Karpas-422 (cell line): ENCODE data around the gene GJD3. TPM values are rescaled to one million over a fixed set of nuclear protein-coding genes. Genes with fewer than 3 reads are reported as not detected.
"Not testable (repeated sequence)": the region's sequence is repeated elsewhere in the genome, so short reads cannot be mapped to it uniquely, and the experiment has no call there.

Experiments
- DNase-seq: peaks from one replicate; pipeline ENCODE4 v3.0.0-alpha.2; 2015
- H2AFZ ChIP-seq: fragments of 200-600 bp; sonication (generic); 2 replicates; pipeline ENCODE4 v1.6.1; 2014; ENCODE audit warnings: antibody characterized with exemption, low read length, mixed read lengths
- H3K27ac ChIP-seq: fragments of 200-600 bp; sonication (generic); 2 replicates; pipeline ENCODE4 v1.5.1; 2014; ENCODE audit warnings: mild to moderate bottlenecking, low read length, moderate library complexity
- H3K27me3 ChIP-seq: fragments of 200-600 bp; sonication (generic); 2 replicates; pipeline ENCODE4 v1.6.1; 2014; ENCODE audit warnings: low read length, mixed read lengths
- H3K36me3 ChIP-seq: fragments of 200-600 bp; sonication (generic); 2 replicates; pipeline ENCODE4 v1.6.1; 2014; ENCODE audit warnings: low read length, mixed read lengths; ENCODE audit not compliant: insufficient read depth
- H3K4me1 ChIP-seq: fragments of 200-600 bp; sonication (generic); 2 replicates; pipeline ENCODE4 v1.6.1; 2014; ENCODE audit warnings: mild to moderate bottlenecking, low read length, mixed read lengths
- H3K4me2 ChIP-seq: fragments of 200-600 bp; sonication (generic); 2 replicates; pipeline ENCODE4 v1.6.1; 2014; ENCODE audit warnings: low read length, low read depth, mild to moderate bottlenecking; ENCODE audit not compliant: poor library complexity, severe bottlenecking
- H3K4me3 ChIP-seq: fragments of 200-600 bp; sonication (generic); 2 replicates; pipeline ENCODE4 v1.5.1; 2014; ENCODE audit warnings: mild to moderate bottlenecking, antibody characterized with exemption, low read length, mixed read lengths
- H3K79me2 ChIP-seq: fragments of 200-600 bp; sonication (generic); 2 replicates; pipeline ENCODE4 v1.6.1; 2014; ENCODE audit warnings: mild to moderate bottlenecking, low read length, mixed read lengths
- H3K9ac ChIP-seq: fragments of 200-600 bp; sonication (generic); 2 replicates; pipeline ENCODE4 v1.6.0; 2014; ENCODE audit warnings: low read length
- H3K9me2 ChIP-seq: fragments of 200-600 bp; sonication (generic), shearing (Covaris generic); replicated peaks from 2 replicates; pipeline ENCODE4 v1.6.0; 2014; ENCODE audit warnings: mild to moderate bottlenecking, low read length, moderate library complexity; ENCODE audit not compliant: insufficient read depth
- H3K9me3 ChIP-seq: fragments of 300-700, 200-600 bp; sonication (generic); 2 replicates; pipeline ENCODE4 v1.6.1; 2014; ENCODE audit warnings: low read length, mixed read lengths
- H4K20me1 ChIP-seq: fragments of 200-600 bp; sonication (generic); 2 replicates; pipeline ENCODE4 v1.6.1; 2014; ENCODE audit warnings: mild to moderate bottlenecking, antibody characterized with exemption, low read length, low read depth; ENCODE audit not compliant: insufficient read depth
- total RNA-seq: library from RNA; depleted of rRNA; stranded (reverse); fragments of >200 nt; shearing (Covaris generic); gene quantifications from 2 replicates; pipeline ENCODE4 v1.2.3, GENCODE V29; 2014; ENCODE audit warnings: low replicate concordance; rRNA removed

GJD3 gene
- not detected in 2 replicates for total RNA-seq

DNA sequence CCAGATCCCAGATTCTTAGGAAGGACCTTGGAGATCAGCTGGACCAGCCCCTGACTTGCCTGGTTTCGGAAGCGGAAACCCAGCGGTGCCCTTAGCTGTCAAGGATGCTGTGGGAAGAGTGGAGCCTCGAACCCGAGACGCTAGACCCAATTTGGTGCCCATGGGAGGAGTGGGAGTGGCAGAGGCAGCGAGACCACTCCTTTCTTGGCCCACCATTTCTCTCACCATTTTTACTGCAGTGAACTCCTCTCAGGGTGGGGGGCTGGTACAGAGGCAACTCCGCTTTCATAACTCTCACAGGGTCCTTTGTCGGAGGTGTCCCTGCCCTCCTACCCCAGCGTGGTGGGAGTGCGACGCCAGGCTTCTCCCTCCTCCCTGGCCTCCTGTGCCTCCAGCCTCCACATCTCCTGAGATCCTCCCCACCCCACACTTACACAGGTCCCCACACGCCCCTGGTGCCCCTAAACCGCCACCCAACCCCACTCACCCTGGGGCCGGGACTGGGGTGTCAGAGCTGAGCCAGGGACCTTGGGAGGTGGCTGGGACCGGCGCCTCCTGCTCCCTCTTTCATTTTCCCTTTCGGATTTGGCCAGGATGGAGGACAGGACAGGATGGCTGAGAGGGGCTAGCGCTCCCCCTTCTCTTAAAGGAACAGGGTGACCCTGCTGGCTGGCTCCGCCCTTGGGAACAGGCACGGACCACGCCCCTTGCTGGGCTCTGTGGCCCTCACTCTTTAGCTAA lies at the start of gene GJD3:
GJD3 (minus strand) TSS at position 617 of the 741 bp plus-strand sequence. CDS start 922 bp downstream, outside the sequence.
- Histone ChIP-seq H3K79me2 (no peaks in the 10 kb centered on the region), H3K4me2 (no peak within 1 kb of the TSS), H3K9ac (no peak within 1 kb of the TSS), H3K36me3 (no peaks in the 10 kb centered on the region), H3K4me1 (peaks cover 6% of the 10 kb centered on the region), H3K27ac (no peak within 1 kb of the TSS), H3K4me3 (no peak within 1 kb of the TSS), H3K9me3 (no peaks in the 10 kb centered on the region), H3K27me3 (no peaks in the 10 kb centered on the region), H4K20me1 (0 out of 2 replicates have a peak, but pooled peaks cover 5% of the 10 kb centered on the region), H2AFZ (no peak within 1 kb of the TSS), H3K9me2 (no peaks in the 10 kb centered on the region)
- DNase-seq: no peak

DNA sequence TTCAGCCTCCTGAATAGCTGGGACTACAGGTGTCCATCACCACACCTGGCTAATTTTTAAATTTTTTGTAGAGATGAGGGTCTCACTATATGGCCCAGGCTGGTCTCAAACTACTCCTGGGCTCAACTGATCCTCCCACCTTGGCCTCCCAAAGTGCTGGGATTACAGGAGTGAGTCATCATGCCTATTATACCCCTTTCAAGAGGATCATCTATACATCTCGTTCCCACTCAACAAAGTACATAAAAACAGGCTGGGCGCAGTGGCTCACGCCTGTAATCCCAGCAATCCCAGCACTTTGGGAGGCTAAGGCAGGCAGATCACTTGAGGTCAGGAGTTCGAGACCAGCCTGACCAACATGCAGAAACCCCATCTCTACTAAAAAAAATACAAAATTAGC lies 49.8 kb upstream of the GJD3 start:
- not testable (repeated sequence) for H3K9me2 ChIP-seq, H3K4me2 ChIP-seq, H3K9me3 ChIP-seq, H3K27me3 ChIP-seq, H2AFZ ChIP-seq, H3K4me3 ChIP-seq, H3K9ac ChIP-seq, H4K20me1 ChIP-seq, DNase-seq, H3K27ac ChIP-seq
- peaks cover 18% of the 10 kb centered on the region for H3K4me1 ChIP-seq
- H3K36me3 ChIP-seq: peaks cover 55% of the 10 kb centered on the region
- peaks cover 35% of the 10 kb centered on the region for H3K79me2 ChIP-seq

- peaks cover 64% of the 10 kb centered on the region for H3K36me3 ChIP-seq
- H3K27ac ChIP-seq: no peak overlapping the region
- H3K4me2 ChIP-seq: no peak overlapping the region
- H3K4me3 ChIP-seq: no peak overlapping the region
- H2AFZ ChIP-seq: no peak overlapping the region
- no peaks in the 10 kb centered on the region for H3K9me3 ChIP-seq
- no peaks in the 10 kb centered on the region for H4K20me1 ChIP-seq
- H3K4me1 ChIP-seq: peaks cover 14% of the 10 kb centered on the region
- no peak for DNase-seq
- peaks cover 38% of the 10 kb centered on the region for H3K79me2 ChIP-seq
- no peak overlapping the region for H3K9ac ChIP-seq
- H3K9me2 ChIP-seq: no peaks in the 10 kb centered on the region
- H3K27me3 ChIP-seq: no peaks in the 10 kb centered on the region
Measured at GRCh38 chr17:40412880-40413279, 48.3 kb upstream of the GJD3 start.

DNA sequence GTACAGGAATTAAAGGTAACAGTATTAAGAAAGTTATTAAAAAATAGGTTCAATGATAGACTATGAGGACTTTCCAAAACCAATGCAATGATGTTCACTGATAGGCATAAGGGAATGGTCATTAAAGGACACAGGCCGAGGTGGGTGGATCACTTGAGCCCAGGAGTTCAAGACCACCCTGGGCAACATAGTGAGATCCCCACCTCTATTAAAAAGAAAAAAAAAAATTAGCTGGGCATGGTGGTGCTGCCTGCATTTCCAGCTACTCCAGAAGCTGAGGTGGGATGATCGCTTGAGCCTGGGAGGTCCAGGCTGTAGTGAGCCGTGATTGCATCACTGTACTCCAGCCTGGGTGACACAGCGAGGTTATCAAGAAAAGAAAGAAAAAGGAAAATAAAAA lies 47.3 kb upstream of the GJD3 start:
- no peak for DNase-seq
- Histone ChIP-seq H3K9me2 (no peaks in the 10 kb centered on the region), H4K20me1 (no peaks in the 10 kb centered on the region), H3K27me3 (no peaks in the 10 kb centered on the region), H3K36me3 (peaks cover 73% of the 10 kb centered on the region), H3K9ac (no peak overlapping the region), H3K4me2 (no peak overlapping the region), H2AFZ (no peak overlapping the region), H3K4me1 (peaks cover 14% of the 10 kb centered on the region), H3K79me2 (peaks cover 29% of the 10 kb centered on the region), H3K4me3 (no peak overlapping the region), H3K27ac (no peak overlapping the region), H3K9me3 (no peaks in the 10 kb centered on the region)

DNA sequence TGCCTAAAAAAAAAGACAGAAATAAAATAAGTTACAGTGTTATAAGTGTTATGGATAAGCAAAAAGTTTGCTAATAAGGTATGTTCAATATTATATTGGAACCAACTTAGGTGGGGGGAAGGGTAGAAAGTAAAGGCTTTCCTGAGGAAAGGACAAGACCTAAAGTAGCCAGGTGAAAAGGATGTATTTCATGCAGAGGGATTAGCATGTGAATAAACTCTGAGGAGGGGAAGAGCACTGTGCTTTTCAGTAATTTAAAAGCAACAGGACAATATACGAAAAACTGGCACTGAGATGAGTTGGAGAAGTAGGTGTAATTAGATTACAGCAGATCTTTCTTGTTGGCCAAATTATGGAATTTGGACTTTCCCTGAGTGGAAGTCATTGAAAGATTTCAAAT lies 45.5 kb upstream of the GJD3 start:
- Histone ChIP-seq H3K79me2 (peaks cover 12% of the 10 kb centered on the region), H3K9ac (no peak overlapping the region), H3K4me3 (no peak overlapping the region), H3K9me3 (no peaks in the 10 kb centered on the region), H4K20me1 (no peaks in the 10 kb centered on the region), H3K4me2 (no peak overlapping the region), H3K36me3 (peaks cover 72% of the 10 kb centered on the region), H3K27ac (no peak overlapping the region), H3K4me1 (no peaks in the 10 kb centered on the region), H3K27me3 (no peaks in the 10 kb centered on the region), H3K9me2 (no peaks in the 10 kb centered on the region), H2AFZ (no peak overlapping the region)
- no peak for DNase-seq

- Histone ChIP-seq H3K36me3 (peaks cover 76% of the 10 kb centered on the region), H3K79me2 (peaks cover 12% of the 10 kb centered on the region)
- H3K27me3 ChIP-seq, H3K27ac ChIP-seq, H3K9me3 ChIP-seq, H2AFZ ChIP-seq, H3K9me2 ChIP-seq, H3K4me2 ChIP-seq, H4K20me1 ChIP-seq, H3K4me3 ChIP-seq, DNase-seq, H3K4me1 ChIP-seq, H3K9ac ChIP-seq: not testable (repeated sequence)
Measured at GRCh38 chr17:40409540-40409939, 45.0 kb upstream of the GJD3 start.

GRCh38 chr17:40407460-40407859 lies 42.9 kb upstream of the GJD3 start:
- no peak overlapping the region for H3K4me2 ChIP-seq
- no peaks in the 10 kb centered on the region for H4K20me1 ChIP-seq
- no peak overlapping the region for H2AFZ ChIP-seq
- no peaks in the 10 kb centered on the region for H3K9me2 ChIP-seq
- no peak for DNase-seq
- no peaks in the 10 kb centered on the region for H3K9me3 ChIP-seq
- peaks cover 5% of the 10 kb centered on the region; the same call in 1 of the 2 replicates for H3K79me2 ChIP-seq
- no peak overlapping the region for H3K4me3 ChIP-seq
- H3K4me1 ChIP-seq: no peaks in the 10 kb centered on the region
- H3K27ac ChIP-seq: no peak overlapping the region
- H3K9ac ChIP-seq: no peak overlapping the region
- H3K36me3 ChIP-seq: peaks cover 78% of the 10 kb centered on the region
- no peaks in the 10 kb centered on the region for H3K27me3 ChIP-seq

DNA sequence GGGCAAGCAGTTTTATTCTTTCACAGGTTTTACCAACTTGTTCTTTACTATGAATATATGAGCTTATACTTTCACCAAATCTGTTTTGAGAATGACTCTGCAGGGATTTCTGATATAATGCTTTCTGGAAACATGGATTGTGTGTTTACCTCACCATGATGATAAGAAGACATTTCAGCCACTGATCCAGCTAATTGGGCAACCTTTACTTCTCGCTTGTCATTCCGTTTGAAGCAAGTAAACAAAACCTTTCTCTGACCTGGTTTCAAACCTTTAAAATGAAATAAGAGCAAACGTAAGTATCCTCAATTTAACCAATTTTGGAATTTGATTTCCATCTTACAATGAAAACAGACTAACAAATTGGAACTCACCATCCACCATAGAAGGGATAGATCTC lies 39.5 kb upstream of the GJD3 start:
- H3K9me2 ChIP-seq: no peaks in the 10 kb centered on the region
- H2AFZ ChIP-seq: no peak overlapping the region
- H3K4me2 ChIP-seq: no peak overlapping the region
- no peaks in the 10 kb centered on the region for H3K27me3 ChIP-seq
- no peak overlapping the region for H3K27ac ChIP-seq
- no peaks in the 10 kb centered on the region for H3K4me1 ChIP-seq
- no peak overlapping the region for H3K9ac ChIP-seq
- DNase-seq: no peak
- peaks cover 5% of the 10 kb centered on the region; the same call in 1 of the 2 replicates for H3K79me2 ChIP-seq
- peaks cover 83% of the 10 kb centered on the region for H3K36me3 ChIP-seq
- no peaks in the 10 kb centered on the region for H4K20me1 ChIP-seq
- H3K9me3 ChIP-seq: no peaks in the 10 kb centered on the region
- H3K4me3 ChIP-seq: no peak overlapping the region
